SHP77 treated with DMSO at 0.1 percent for 48 hours (cell line): Measurements from ENCODE around the gene S100A3.
A peak's percentile ranks its signal among the peaks of the same experiment; 100 is the strongest.
"Not testable (repeated sequence)": the region's sequence is repeated elsewhere in the genome, so short reads cannot be mapped to it uniquely, and the experiment has no call there.

Experiments
- DNase-seq: peaks from one replicate; lab custom pipeline; 2025; lab: John Stamatoyannopoulos, UW

S100A3 gene

GRCh38 chr1:153534925-153535241, 14.2 kb downstream of the S100A3 start:
- no peak for DNase-seq

- DNase-seq, result no peak
These were observed 14.7 kb downstream of the S100A3 start for GRCh38 chr1:153534226-153534924.

- DNase-seq, result peak; percentile 71
These were observed 15.3 kb downstream of the S100A3 start for GRCh38 chr1:153533689-153534201.

- DNase-seq, result peak; percentile 89
These were observed 16.1 kb downstream of the S100A3 start for GRCh38 chr1:153532769-153533599.

- no peak for DNase-seq
These were observed 16.9 kb downstream of the S100A3 start for GRCh38 chr1:153532181-153532580.

- no peak for DNase-seq
These were observed 17.4 kb downstream of the S100A3 start for GRCh38 chr1:153531638-153532037.

GRCh38 chr1:153527683-153528040, 21.4 kb downstream of the S100A3 start:
- DNase-seq, result no peak

- no peak for DNase-seq
These were observed 21.9 kb downstream of the S100A3 start for GRCh38 chr1:153527023-153527682.

- DNase-seq, result peak; percentile 95
These were observed 22.9 kb downstream of the S100A3 start for GRCh38 chr1:153526132-153526543.

- DNase-seq, result peak; percentile 15
These were observed 23.9 kb downstream of the S100A3 start for GRCh38 chr1:153525088-153525728.

GRCh38 chr1:153522353-153523048, 26.6 kb downstream of the S100A3 start:
- not testable (repeated sequence) for DNase-seq

GRCh38 chr1:153521808-153522207, 27.2 kb downstream of the S100A3 start:
- DNase-seq, result not testable (repeated sequence)

GRCh38 chr1:153520818-153521476, 28.1 kb downstream of the S100A3 start:
- no peak for DNase-seq

- not testable (repeated sequence) for DNase-seq
These were observed 28.8 kb downstream of the S100A3 start for GRCh38 chr1:153520137-153520691.

GRCh38 chr1:153519242-153519641, 29.8 kb downstream of the S100A3 start:
- DNase-seq, result no peak

- no peak for DNase-seq
These were observed 33.3 kb downstream of the S100A3 start for GRCh38 chr1:153515504-153516394.

- DNase-seq, result no peak
These were observed 35.4 kb downstream of the S100A3 start for GRCh38 chr1:153513666-153514065.

GRCh38 chr1:153513023-153513422, 36.0 kb downstream of the S100A3 start:
- DNase-seq, result peak; percentile 33

GRCh38 chr1:153510984-153511410, 38.1 kb downstream of the S100A3 start:
- DNase-seq, result peak; percentile 90
